ENCODE data around the gene COMMD9. TPM values are rescaled to one million over a fixed set of nuclear protein-coding genes. Genes with fewer than 3 reads are reported as not detected.

The COMMD9 gene
- total RNA-seq, 2 donors from 2014 or later, result 38.3 to 58.5 TPM

GRCh38 chr11:36254713-36255112 lies 34.5 kb downstream of the COMMD9 start:
- H3K27ac Mint-ChIP-seq, result no peak overlapping the region
- no peaks in the 10 kb centered on the region for H3K4me1 Mint-ChIP-seq
- H3K27me3 Mint-ChIP-seq, result peaks cover 34% of the 10 kb centered on the region
- H3K36me3 Mint-ChIP-seq (ENCODE audit: low read depth), result no peaks in the 10 kb centered on the region
- no peak overlapping the region for H3K4me3 Mint-ChIP-seq
- ATAC-seq (replicated peaks), result no peak
- no peaks in the 10 kb centered on the region for H3K9me3 Mint-ChIP-seq

- no peak overlapping the region for H3K27ac Mint-ChIP-seq
- H3K27me3 Mint-ChIP-seq, result peaks cover 38% of the 10 kb centered on the region
- H3K9me3 Mint-ChIP-seq, result no peaks in the 10 kb centered on the region
- H3K36me3 Mint-ChIP-seq (ENCODE audit: low read depth), result no peaks in the 10 kb centered on the region
- no peaks in the 10 kb centered on the region for H3K4me1 Mint-ChIP-seq
- no peak overlapping the region for H3K4me3 Mint-ChIP-seq
- ATAC-seq (replicated peaks), result no peak
These were observed 36.0 kb downstream of the COMMD9 start for GRCh38 chr11:36253238-36253637.

GRCh38 chr11:36251823-36252222 lies 37.4 kb downstream of the COMMD9 start:
- Mint-ChIP-seq H3K27me3 (peaks cover 42% of the 10 kb centered on the region), H3K4me1 (no peaks in the 10 kb centered on the region), H3K4me3 (no peak overlapping the region), H3K27ac (no peak overlapping the region), H3K36me3 (ENCODE audit: low read depth) (no peaks in the 10 kb centered on the region), H3K9me3 (no peaks in the 10 kb centered on the region)
- ATAC-seq (replicated peaks), result no peak

GRCh38 chr11:36249246-36249645 lies 40.0 kb downstream of the COMMD9 start:
- peak; percentile 67 for ATAC-seq (replicated peaks)
- Mint-ChIP-seq H3K36me3 (ENCODE audit: low read depth) (no peaks in the 10 kb centered on the region), H3K9me3 (peaks cover 4% of the 10 kb centered on the region), H3K4me3 (no peak overlapping the region), H3K27me3 (peaks cover 55% of the 10 kb centered on the region), H3K27ac (no peak overlapping the region), H3K4me1 (no peaks in the 10 kb centered on the region)

DNA sequence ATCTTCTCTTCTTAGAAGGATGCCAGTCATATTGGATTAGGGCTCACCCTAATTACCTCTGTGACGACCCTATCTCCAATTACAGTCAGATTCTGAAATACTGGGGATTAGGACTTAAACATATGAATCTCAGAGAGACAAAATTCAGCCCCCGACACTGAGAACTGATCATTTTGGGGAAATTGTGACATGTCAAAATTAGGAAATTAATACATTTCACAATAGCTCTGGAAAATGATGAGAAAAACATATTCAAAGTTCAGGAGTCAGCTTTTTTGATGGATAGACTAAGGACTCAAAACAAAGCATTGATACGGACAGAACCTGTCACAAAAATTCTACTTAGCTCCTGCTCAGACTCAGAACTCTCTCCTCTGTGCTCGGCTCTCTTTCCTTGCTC lies 40.8 kb downstream of the COMMD9 start:
- Mint-ChIP-seq H3K27ac (no peak overlapping the region), H3K4me3 (no peak overlapping the region), H3K27me3 (peaks cover 52% of the 10 kb centered on the region), H3K9me3 (peaks cover 4% of the 10 kb centered on the region), H3K4me1 (no peaks in the 10 kb centered on the region), H3K36me3 (ENCODE audit: low read depth) (no peaks in the 10 kb centered on the region)
- ATAC-seq (replicated peaks), result no peak

- peaks cover 4% of the 10 kb centered on the region for H3K9me3 Mint-ChIP-seq
- ATAC-seq (replicated peaks), result no peak
- H3K4me3 Mint-ChIP-seq, result no peak overlapping the region
- no peaks in the 10 kb centered on the region for H3K36me3 Mint-ChIP-seq (ENCODE audit: low read depth)
- H3K27me3 Mint-ChIP-seq, result peaks cover 52% of the 10 kb centered on the region
- H3K4me1 Mint-ChIP-seq, result no peaks in the 10 kb centered on the region
- no peak overlapping the region for H3K27ac Mint-ChIP-seq
These were observed 41.7 kb downstream of the COMMD9 start for GRCh38 chr11:36247493-36247892.

GRCh38 chr11:36243641-36244040 lies 45.6 kb downstream of the COMMD9 start:
- Mint-ChIP-seq H3K27ac (no peak overlapping the region), H3K9me3 (peaks cover 4% of the 10 kb centered on the region), H3K4me1 (no peaks in the 10 kb centered on the region), H3K36me3 (ENCODE audit: low read depth) (no peaks in the 10 kb centered on the region), H3K4me3 (no peak overlapping the region), H3K27me3 (peaks cover 30% of the 10 kb centered on the region)
- no peak for ATAC-seq (replicated peaks)

DNA sequence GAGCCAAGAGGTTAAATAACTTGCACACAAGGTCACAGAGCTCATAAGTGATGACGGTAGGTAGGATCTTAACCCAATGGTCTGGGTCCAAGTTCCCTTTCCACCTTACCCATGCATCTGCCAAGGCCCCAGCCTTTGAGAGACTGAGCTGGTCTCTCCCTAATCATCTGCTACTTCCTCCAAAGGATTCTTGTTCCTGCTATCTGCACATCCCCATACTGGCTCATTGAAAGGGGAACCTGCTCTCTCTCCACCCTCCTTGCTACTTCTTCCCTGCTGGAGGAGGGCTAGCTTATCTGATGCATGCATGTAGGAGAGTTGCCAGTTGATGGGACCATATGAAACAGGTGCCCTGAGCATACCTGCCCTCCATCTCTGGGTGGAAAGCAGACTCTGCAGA lies 47.7 kb downstream of the COMMD9 start:
- peaks cover 4% of the 10 kb centered on the region for H3K9me3 Mint-ChIP-seq
- H3K36me3 Mint-ChIP-seq (ENCODE audit: low read depth), result no peaks in the 10 kb centered on the region
- H3K27ac Mint-ChIP-seq, result no peak overlapping the region
- no peaks in the 10 kb centered on the region for H3K4me1 Mint-ChIP-seq
- no peak for ATAC-seq (replicated peaks)
- H3K27me3 Mint-ChIP-seq, result peaks cover 18% of the 10 kb centered on the region
- no peak overlapping the region for H3K4me3 Mint-ChIP-seq

DNA sequence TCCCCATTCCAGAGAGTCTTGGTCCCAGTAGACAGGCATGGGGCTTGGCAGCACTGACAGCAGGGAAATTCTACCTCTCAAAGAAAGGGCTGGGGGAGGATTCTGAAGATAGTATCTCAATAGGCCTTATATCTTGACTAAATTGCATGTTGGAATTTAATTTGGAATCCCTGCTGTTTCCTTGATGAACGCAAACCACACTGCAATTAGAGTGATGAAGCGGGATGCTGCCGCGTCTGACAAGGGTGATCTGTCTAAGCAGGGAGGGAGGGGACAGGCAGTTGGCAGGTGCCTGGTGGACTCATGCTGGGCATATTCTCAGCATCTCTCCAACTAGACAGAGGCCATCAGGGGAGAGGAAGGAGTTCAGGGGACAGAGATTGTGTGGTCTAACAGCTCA lies 48.4 kb downstream of the COMMD9 start:
- Mint-ChIP-seq H3K4me1 (no peaks in the 10 kb centered on the region), H3K27ac (no peak overlapping the region), H3K36me3 (ENCODE audit: low read depth) (no peaks in the 10 kb centered on the region), H3K4me3 (no peak overlapping the region), H3K27me3 (peaks cover 18% of the 10 kb centered on the region), H3K9me3 (peaks cover 4% of the 10 kb centered on the region)
- no peak for ATAC-seq (replicated peaks)

GRCh38 chr11:36240173-36240572 lies 49.1 kb downstream of the COMMD9 start:
- no peak for ATAC-seq (replicated peaks)
- Mint-ChIP-seq H3K9me3 (peaks cover 3% of the 10 kb centered on the region), H3K27ac (no peak overlapping the region), H3K36me3 (ENCODE audit: low read depth) (no peaks in the 10 kb centered on the region), H3K4me1 (no peaks in the 10 kb centered on the region), H3K4me3 (no peak overlapping the region), H3K27me3 (peaks cover 13% of the 10 kb centered on the region)

DNA sequence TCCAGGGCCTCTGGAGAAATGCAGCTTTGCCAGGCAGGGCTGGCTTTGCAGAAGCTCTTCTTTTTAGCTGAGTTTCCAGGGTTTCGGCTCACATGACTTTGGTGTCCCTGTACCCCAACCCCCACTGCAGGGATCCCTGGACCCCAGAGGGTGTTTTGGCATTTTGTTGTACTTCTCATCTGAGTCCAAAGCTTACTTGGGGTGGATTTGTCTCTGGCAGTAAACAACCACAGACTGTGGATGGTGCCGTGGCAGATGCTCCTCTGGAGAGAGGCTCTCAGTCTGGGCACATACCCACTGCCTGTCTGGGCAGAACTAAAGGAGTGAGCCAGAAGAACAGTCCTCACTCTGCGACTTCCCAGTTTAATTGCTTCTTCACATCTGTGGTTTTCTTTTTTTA lies 49.6 kb downstream of the COMMD9 start:
- H3K27me3 Mint-ChIP-seq, result peaks cover 8% of the 10 kb centered on the region
- no peak overlapping the region for H3K27ac Mint-ChIP-seq
- H3K4me3 Mint-ChIP-seq, result no peak overlapping the region
- no peaks in the 10 kb centered on the region for H3K36me3 Mint-ChIP-seq (ENCODE audit: low read depth)
- no peaks in the 10 kb centered on the region for H3K4me1 Mint-ChIP-seq
- no peaks in the 10 kb centered on the region for H3K9me3 Mint-ChIP-seq
- ATAC-seq (replicated peaks), result no peak

- H3K9me3 Mint-ChIP-seq, result no peaks in the 10 kb centered on the region
- no peaks in the 10 kb centered on the region for H3K4me1 Mint-ChIP-seq
- no peak overlapping the region for H3K27ac Mint-ChIP-seq
- ATAC-seq (replicated peaks), result no peak
- peaks cover 4% of the 10 kb centered on the region for H3K27me3 Mint-ChIP-seq
- no peak overlapping the region for H3K4me3 Mint-ChIP-seq
- no peaks in the 10 kb centered on the region for H3K36me3 Mint-ChIP-seq (ENCODE audit: low read depth)
These were observed 50.3 kb downstream of the COMMD9 start for GRCh38 chr11:36238881-36239280.

DNA sequence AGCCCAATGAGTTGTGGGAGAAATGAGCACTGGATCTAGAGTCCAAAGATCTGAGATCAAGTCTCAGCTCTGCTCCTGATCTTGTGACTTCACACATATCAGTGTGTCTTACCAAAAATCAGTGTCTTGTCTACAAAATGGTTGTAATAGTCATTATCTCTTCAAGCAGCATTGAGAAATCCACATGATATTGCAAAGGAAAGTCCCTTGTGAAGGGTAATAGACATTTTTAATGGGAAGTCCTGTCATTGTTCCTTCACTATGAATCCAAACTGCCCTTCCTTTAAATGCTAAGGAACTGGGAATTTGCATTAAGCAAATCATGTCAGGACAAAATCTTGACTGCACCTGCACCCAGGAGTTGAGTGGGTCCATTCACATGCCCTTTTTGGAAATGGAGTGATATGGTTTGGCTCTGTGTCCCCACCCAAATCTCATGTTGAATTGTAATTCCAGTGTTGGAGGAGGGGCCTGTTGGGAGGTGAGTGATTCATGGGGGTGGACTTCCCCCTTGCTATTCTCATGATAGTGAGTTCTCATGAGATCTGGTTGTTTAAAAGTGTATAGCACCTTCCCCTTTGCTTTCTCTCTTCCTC lies 51.1 kb downstream of the COMMD9 start:
- no peaks in the 10 kb centered on the region for H3K9me3 Mint-ChIP-seq
- H3K36me3 Mint-ChIP-seq (ENCODE audit: low read depth), result no peaks in the 10 kb centered on the region
- H3K4me1 Mint-ChIP-seq, result no peaks in the 10 kb centered on the region
- H3K27ac Mint-ChIP-seq, result no peak overlapping the region
- no peak for ATAC-seq (replicated peaks)
- peaks cover 4% of the 10 kb centered on the region for H3K27me3 Mint-ChIP-seq
- no peak overlapping the region for H3K4me3 Mint-ChIP-seq

GRCh38 chr11:36237391-36237790 lies 51.8 kb downstream of the COMMD9 start:
- ATAC-seq (replicated peaks), result no peak
- H3K9me3 Mint-ChIP-seq, result no peaks in the 10 kb centered on the region
- no peaks in the 10 kb centered on the region for H3K4me1 Mint-ChIP-seq
- no peak overlapping the region for H3K27ac Mint-ChIP-seq
- H3K4me3 Mint-ChIP-seq, result no peak overlapping the region
- peaks cover 4% of the 10 kb centered on the region for H3K27me3 Mint-ChIP-seq
- H3K36me3 Mint-ChIP-seq (ENCODE audit: low read depth), result no peaks in the 10 kb centered on the region

DNA sequence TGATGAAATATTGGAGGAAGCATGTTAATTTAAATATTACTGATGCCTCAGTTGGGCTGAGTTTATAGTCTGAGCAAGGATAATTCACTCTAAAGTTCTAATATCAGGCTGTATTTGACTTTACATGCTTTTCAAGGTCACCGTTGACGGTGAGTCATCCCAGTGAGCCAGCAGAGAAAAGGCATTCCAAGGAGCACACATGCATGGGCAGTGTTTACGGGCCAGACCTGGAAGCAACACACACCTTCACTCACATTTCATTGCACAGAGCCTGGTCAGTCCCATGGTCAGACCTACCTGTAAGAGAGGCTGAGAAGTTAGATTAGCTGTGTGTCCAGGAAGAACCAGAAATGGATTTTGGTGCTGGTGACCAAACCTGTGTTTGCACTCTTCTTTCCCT lies 53.5 kb downstream of the COMMD9 start:
- no peak overlapping the region for H3K27ac Mint-ChIP-seq
- no peaks in the 10 kb centered on the region for H3K9me3 Mint-ChIP-seq
- H3K36me3 Mint-ChIP-seq (ENCODE audit: low read depth), result no peaks in the 10 kb centered on the region
- no peaks in the 10 kb centered on the region for H3K4me1 Mint-ChIP-seq
- H3K27me3 Mint-ChIP-seq, result peaks cover 4% of the 10 kb centered on the region
- H3K4me3 Mint-ChIP-seq, result no peak overlapping the region
- no peak for ATAC-seq (replicated peaks)

DNA sequence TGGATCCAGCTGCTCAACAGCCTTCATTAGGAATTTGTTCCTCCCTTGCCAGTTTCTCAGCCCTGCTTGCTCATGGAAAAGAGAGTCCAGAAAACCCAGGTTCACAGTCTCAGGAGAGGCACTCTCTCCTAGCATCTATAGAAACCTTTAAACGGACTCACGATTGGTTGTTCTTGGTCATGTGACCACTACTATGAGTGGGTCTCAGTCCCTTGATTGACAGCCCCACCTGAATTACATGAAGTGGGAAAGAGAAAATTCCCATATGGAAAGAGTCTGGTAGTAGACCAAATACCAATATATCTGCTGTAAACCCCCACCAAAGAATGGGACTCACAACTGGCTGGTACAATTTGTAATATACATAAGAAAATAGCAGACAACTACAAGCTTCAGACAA lies 54.4 kb downstream of the COMMD9 start:
- Mint-ChIP-seq H3K27ac (no peak overlapping the region), H3K9me3 (no peaks in the 10 kb centered on the region), H3K27me3 (peaks cover 8% of the 10 kb centered on the region), H3K36me3 (ENCODE audit: low read depth) (no peaks in the 10 kb centered on the region), H3K4me3 (no peak overlapping the region), H3K4me1 (no peaks in the 10 kb centered on the region)
- no peak for ATAC-seq (replicated peaks)
